ENCODE data around the gene PDE8A. TPM values are rescaled to one million over a fixed set of nuclear protein-coding genes. Genes with fewer than 3 reads are reported as not detected.

PDE8A gene
- total RNA-seq, 1 donor from 2014 or later = 22.8 TPM

- DNase-seq (ENCODE audit: low read depth, low spot score) = no peak
These were observed 92.0 kb downstream of the PDE8A start for GRCh38 chr15:85073556-85074194.

GRCh38 chr15:85086855-85087254 is 105.2 kb downstream of the PDE8A start:
- no peak for DNase-seq (ENCODE audit: low read depth, low spot score)

GRCh38 chr15:85088300-85088699 is 106.6 kb downstream of the PDE8A start:
- DNase-seq (ENCODE audit: low read depth, low spot score) = no peak

- DNase-seq (ENCODE audit: low read depth, low spot score) = no peak
These were observed 108.4 kb downstream of the PDE8A start for GRCh38 chr15:85089929-85090597.

GRCh38 chr15:85091990-85092389 is 110.3 kb downstream of the PDE8A start:
- no peak for DNase-seq (ENCODE audit: low read depth, low spot score)

- DNase-seq (ENCODE audit: low read depth, low spot score) = no peak
These were observed 113.0 kb downstream of the PDE8A start for GRCh38 chr15:85094685-85095084.

- no peak for DNase-seq (ENCODE audit: low read depth, low spot score)
These were observed 113.9 kb downstream of the PDE8A start for GRCh38 chr15:85095566-85095965.

GRCh38 chr15:85097250-85097649 is 115.6 kb downstream of the PDE8A start:
- no peak for DNase-seq (ENCODE audit: low read depth, low spot score)

- DNase-seq (ENCODE audit: low read depth, low spot score) = no peak
These were observed 116.1 kb downstream of the PDE8A start for GRCh38 chr15:85097725-85098124.

- DNase-seq (ENCODE audit: low read depth, low spot score) = no peak
These were observed 117.6 kb downstream of the PDE8A start for GRCh38 chr15:85099195-85099803.

- no peak for DNase-seq (ENCODE audit: low read depth, low spot score)
These were observed 118.7 kb downstream of the PDE8A start for GRCh38 chr15:85100186-85100937.

GRCh38 chr15:85104584-85104983 is 122.9 kb downstream of the PDE8A start:
- no peak for DNase-seq (ENCODE audit: low read depth, low spot score)

GRCh38 chr15:85108136-85108535 is 126.5 kb downstream of the PDE8A start:
- no peak for DNase-seq (ENCODE audit: low read depth, low spot score)

GRCh38 chr15:85109333-85109732 is 127.7 kb downstream of the PDE8A start:
- no peak for DNase-seq (ENCODE audit: low read depth, low spot score)

GRCh38 chr15:85112997-85113396 is 131.3 kb downstream of the PDE8A start:
- DNase-seq (ENCODE audit: low read depth, low spot score) = no peak

GRCh38 chr15:85114886-85115285 is 133.2 kb downstream of the PDE8A start:
- DNase-seq (ENCODE audit: low read depth, low spot score) = no peak

GRCh38 chr15:85116066-85116465 is 134.4 kb downstream of the PDE8A start:
- DNase-seq (ENCODE audit: low read depth, low spot score) = no peak

GRCh38 chr15:85116494-85116893 is 134.8 kb downstream of the PDE8A start:
- DNase-seq (ENCODE audit: low read depth, low spot score) = no peak

GRCh38 chr15:85116925-85117646 is 135.4 kb downstream of the PDE8A start:
- DNase-seq (ENCODE audit: low read depth, low spot score) = no peak

- no peak for DNase-seq (ENCODE audit: low read depth, low spot score)
These were observed 136.5 kb downstream of the PDE8A start for GRCh38 chr15:85118173-85118572.

GRCh38 chr15:85118581-85118980 is 136.9 kb downstream of the PDE8A start:
- no peak for DNase-seq (ENCODE audit: low read depth, low spot score)

All from pulmonary artery endothelial cell (primary cell).